B cell (primary cell): Measurements from ENCODE around the gene GPR162. TPM values are rescaled to one million over a fixed set of nuclear protein-coding genes. Genes with fewer than 3 reads are reported as not detected.

Experiments
- ATAC-seq: fragments of 200-7000 bp; cut with Tn5 transposase; one replicate; pipeline ENCODE4 v1.10.0; 2021; ENCODE audit warnings: low read depth, mild to moderate bottlenecking, moderate number of reproducible peaks, moderate library complexity
- CTCF ChIA-PET: fragments of 350-600 bp; sonication (Branson Sonifier 250); formaldehyde crosslinking; loops from one replicate; lab custom pipeline; 2021; ENCODE audit warnings: antibody characterized with exemption, inconsistent platforms; lab: Charles Lee
- POLR2A ChIA-PET: fragments of 350-600 bp; sonication (Branson Sonifier 250); formaldehyde crosslinking; loops from one replicate; lab custom pipeline; 2021; ENCODE audit warnings: antibody characterized with exemption; lab: Charles Lee
- DNase-seq: peaks from one replicate; pipeline ENCODE4 v3.0.0; 2013
- H2AFZ ChIP-seq: 2 replicates; pipeline ENCODE4 v1.6.1; 2012; ENCODE audit warnings: mild to moderate bottlenecking, low read depth, low read length; ENCODE audit not compliant: insufficient read depth, poor library complexity, severe bottlenecking
- H3K27ac ChIP-seq, 2 donors: 1 replicate in 1 of 2; 2 replicates in 1 of 2; pipeline ENCODE4 v1.5.1; 2012 to 2013; ENCODE audit warnings: low read length in 2 of 2, mild to moderate bottlenecking in 2 of 2, moderate library complexity in 1 of 2
- H3K27me3 ChIP-seq, 4 experiments: fragments of 200-600 bp in 1 of 4; sonication (generic) in 1 of 4; replicated peaks in 1 of 4; 1 replicate in 2 of 4; 2 replicates in 2 of 4; pipeline versions ENCODE4 v1.6.1 to v1.7.0; 2013 to 2016; ENCODE audit warnings: low read length in 3 of 4, mild to moderate bottlenecking in 2 of 4, mixed read lengths in 1 of 4, moderate library complexity in 1 of 4; ENCODE audit not compliant: insufficient read depth in 4 of 4, control insufficient read depth in 3 of 4; ENCODE audit errors: control extremely low read depth in 1 of 4
- H3K36me3 ChIP-seq, 2 experiments: replicated peaks in 1 of 2; 1 replicate in 1 of 2; 2 replicates in 1 of 2; pipeline versions ENCODE4 v1.6.1 to v1.7.1; 2013; ENCODE audit warnings: low read length in 1 of 2; ENCODE audit not compliant: insufficient read depth in 2 of 2, control insufficient read depth in 1 of 2; ENCODE audit errors: control extremely low read depth in 1 of 2, extremely low read depth in 1 of 2
- H3K4me1 ChIP-seq, 2 donors: fragments of 200-600 bp in 1 of 2; sonication (generic) in 1 of 2; 1 replicate in 1 of 2; 2 replicates in 1 of 2; pipeline versions ENCODE4 v1.5.1 to v1.6.1; 2013 to 2017; ENCODE audit warnings: low read length in 2 of 2; ENCODE audit not compliant: control insufficient read depth in 2 of 2, insufficient read depth in 2 of 2
- H3K4me2 ChIP-seq: replicated peaks from 2 replicates; pipeline ENCODE3; 2012; ENCODE audit warnings: mild to moderate bottlenecking, low read depth, low read length; ENCODE audit not compliant: poor library complexity, severe bottlenecking
- H3K4me3 ChIP-seq, 5 experiments: fragments of 200-600 bp in 1 of 5; sonication (generic) in 1 of 5; 1 replicate in 3 of 5; 2 replicates in 2 of 5; pipeline versions ENCODE4 v1.5.1 to v1.7.0; 2011 to 2016; ENCODE audit warnings: low read length in 4 of 5, mild to moderate bottlenecking in 4 of 5, low read depth in 2 of 5, control low read depth in 1 of 5, moderate library complexity in 1 of 5; ENCODE audit not compliant: insufficient read depth in 1 of 5; ENCODE audit errors: control extremely low read depth in 1 of 5, extremely low read depth in 1 of 5
- H3K79me2 ChIP-seq: fragments of 200-600 bp; sonication (generic); one replicate; pipeline ENCODE4 v1.6.0; 2016; ENCODE audit warnings: low read length; ENCODE audit not compliant: control insufficient read depth, insufficient read depth
- H3K9ac ChIP-seq: fragments of 200-600 bp; sonication (generic); 2 replicates; pipeline ENCODE4 v1.6.1; 2017; ENCODE audit warnings: mild to moderate bottlenecking, low read length, moderate library complexity
- H3K9me3 ChIP-seq, 3 donors: one replicate each; pipeline versions ENCODE4 v1.6.1 to v1.7.1; 2013; ENCODE audit warnings: low read length in 2 of 3; ENCODE audit not compliant: control insufficient read depth in 2 of 3, insufficient read depth in 1 of 3; ENCODE audit errors: control extremely low read depth in 1 of 3
- H4K20me1 ChIP-seq: 2 replicates; pipeline ENCODE4 v1.6.0; 2012; ENCODE audit warnings: mild to moderate bottlenecking, low read length; ENCODE audit not compliant: insufficient read depth, control insufficient read depth, poor library complexity, severe bottlenecking
- H3K27ac Mint-ChIP-seq: one replicate; pipeline ENCODE4 v1.8.0; 2021; ENCODE audit warnings: mixed read lengths
- H3K27me3 Mint-ChIP-seq: one replicate; pipeline ENCODE4 v1.8.0; 2021; ENCODE audit warnings: mixed read lengths
- H3K4me1 Mint-ChIP-seq: one replicate; pipeline ENCODE4 v1.8.0; 2021; ENCODE audit warnings: mixed read lengths
- H3K4me3 Mint-ChIP-seq: one replicate; pipeline ENCODE4 v1.8.0; 2021; ENCODE audit warnings: mixed read lengths
- H3K9me3 Mint-ChIP-seq: one replicate; pipeline ENCODE4 v1.8.0; 2022; ENCODE audit warnings: mixed read lengths; ENCODE audit not compliant: insufficient read depth
- CTCF ChIP-seq: fragments of 200-600 bp; IDR thresholded peaks from one replicate; pipeline ENCODE4 v1.8.0; 2022; ENCODE audit warnings: antibody characterized with exemption, mild to moderate bottlenecking
- EZH2 ChIP-seq: IDR thresholded peaks from 2 replicates; pipeline ENCODE4 v1.6.1; 2012; ENCODE audit warnings: borderline replicate concordance, low read depth, mild to moderate bottlenecking, moderate library complexity, low read length; ENCODE audit not compliant: insufficient read depth, poor library complexity, severe bottlenecking
- WGBS: methylation state at CpG from one replicate; pipeline ENCODE4 v1.1.5; 2013; ENCODE audit warnings: missing lambda C conversion rate; ENCODE audit not compliant: insufficient coverage; 5-methylcytosine and 5-hydroxymethylcytosine counted together
- intact Hi-C: fragments of 100-400 bp; cut with micrococcal nuclease; formaldehyde crosslinking; loops from one replicate; pipeline ENCODE4 v1.10.0; 2022
- polyA plus RNA-seq: library from polyadenylated mRNA; depleted of rRNA; stranded (reverse); fragments of >200 nt; gene quantifications from 2 replicates; pipeline ENCODE4 v1.2.3, GENCODE V29; 2012
- total RNA-seq, 2 donors: library from RNA; stranded (reverse); fragments of 120-200 nt in 1 of 2; gene quantifications; 1 replicate in 1 of 2; 2 replicates in 1 of 2; pipeline versions ENCODE4 v1.2.3 to v1.2.4, GENCODE V29; 2013 to 2022

Gene GPR162
- total and polyA plus RNA-seq, 2 donors (not counting 1 experiment from before 2014, with no cell fraction given) = 0.54 TPM; not detected in 1

- WGBS = 6% methylated on average over 39 of the region's 40 CpGs
- H3K4me3 ChIP-seq = peak overlapping the region; percentile 50 to 92 (median 88)
- peak overlapping the region; percentile 97 for H2AFZ ChIP-seq
- peak; percentile 26 for ATAC-seq
- peak overlapping the region; percentile 93 for H3K27ac Mint-ChIP-seq
- H4K20me1 ChIP-seq = peaks cover 46% of the 10 kb centered on the region
- no peaks in the 10 kb centered on the region for H3K9me3 Mint-ChIP-seq
- no peaks in the 10 kb centered on the region for H3K27me3 Mint-ChIP-seq
- no peaks in the 10 kb centered on the region for H3K27me3 ChIP-seq
- H3K4me1 ChIP-seq = peaks cover 33 to 44% of the 10 kb centered on the region in 2 donors
- no peak for TF ChIP-seq EZH2
- TF ChIP-seq CTCF = peak; percentile 89
- H3K4me3 Mint-ChIP-seq = peak overlapping the region; percentile 90
- no peaks in the 10 kb centered on the region for H3K9me3 ChIP-seq
- H3K27ac ChIP-seq = peak overlapping the region; percentile 35 to 61
- peak overlapping the region; percentile 97 for H3K4me2 ChIP-seq
- ChIA-PET CTCF (interaction anchor here (0.6 to 11.8 kb wide), 44 partner anchors 8 to 272 kb away, joined by 3 to 136 read pairs (median 6); partner anchors contain the start of genes C12orf57, C1RL, CDCA3 and COPS7A), POLR2A (interaction anchor here (0.5 to 2.7 kb wide), 20 partner anchors 19 to 238 kb away, joined by 3 to 30 read pairs (median 6); partner anchors contain the start of genes C12orf57, CDCA3, COPS7A and LRRC23)
- intact Hi-C loops = loop anchor here (1.0 to 2.0 kb wide), 11 partner anchors 19 to 317 kb away; partner anchors contain the start of genes C1R, CLSTN3, COPS7A and EMG1
- peak overlapping the region; percentile 91 for H3K9ac ChIP-seq
- peaks cover 0 to 21% of the 10 kb centered on the region in 2 experiments for H3K36me3 ChIP-seq
- peak; percentile 89 for DNase-seq
- peaks cover 45% of the 10 kb centered on the region for H3K4me1 Mint-ChIP-seq
- peaks cover 17% of the 10 kb centered on the region for H3K79me2 ChIP-seq
Observed at GRCh38 chr12:6872073-6873048, 50.7 kb downstream of the GPR162 start.
